GM18499 (cell line): ENCODE data around the gene GCH1.
"Not testable (repeated sequence)": the region's sequence is repeated elsewhere in the genome, so short reads cannot be mapped to it uniquely, and the experiment has no call there.

Experiments
- ATAC-seq: cut with Tn5 transposase; IDR thresholded peaks from one replicate; pipeline ENCODE4 v1.9.1; 2021; ENCODE audit warnings: moderate number of reproducible peaks; ENCODE audit not compliant: insufficient read depth, unreplicated experiment

Gene GCH1

DNA sequence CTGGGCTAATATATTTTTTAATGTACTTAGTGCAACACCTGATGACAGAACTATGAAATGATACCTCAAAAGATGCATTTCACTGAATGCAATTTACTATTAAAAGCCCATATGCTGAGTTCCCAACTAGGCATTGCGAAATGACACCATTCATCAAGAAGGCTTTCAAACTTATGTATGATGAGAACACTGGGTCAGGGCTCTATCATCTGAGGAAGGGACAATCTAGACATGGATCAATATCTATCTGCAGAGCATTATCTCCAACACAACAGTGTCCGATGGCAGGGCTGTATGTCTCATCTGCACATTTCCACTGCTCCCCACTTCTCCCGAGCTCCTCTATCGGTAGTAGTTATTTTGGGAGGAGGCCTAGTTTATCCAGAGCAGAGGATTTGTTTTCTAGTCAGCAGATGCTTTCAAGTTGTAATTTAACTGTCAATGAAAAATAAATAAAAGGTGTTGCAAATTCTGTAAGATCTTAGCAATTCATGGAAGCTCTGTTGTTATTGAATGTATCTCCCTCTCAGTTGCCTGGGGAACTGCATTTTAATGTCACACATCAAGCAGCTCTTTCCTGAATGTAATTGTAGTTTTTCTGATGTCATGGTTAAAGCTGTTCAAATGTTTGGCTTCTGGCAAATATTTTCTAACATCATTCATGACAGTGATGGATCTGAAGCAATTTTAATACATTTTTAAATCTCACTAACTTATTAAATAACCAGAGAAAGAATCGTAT lies 7.4 kb upstream of the GCH1 start:
- no peak for ATAC-seq

DNA sequence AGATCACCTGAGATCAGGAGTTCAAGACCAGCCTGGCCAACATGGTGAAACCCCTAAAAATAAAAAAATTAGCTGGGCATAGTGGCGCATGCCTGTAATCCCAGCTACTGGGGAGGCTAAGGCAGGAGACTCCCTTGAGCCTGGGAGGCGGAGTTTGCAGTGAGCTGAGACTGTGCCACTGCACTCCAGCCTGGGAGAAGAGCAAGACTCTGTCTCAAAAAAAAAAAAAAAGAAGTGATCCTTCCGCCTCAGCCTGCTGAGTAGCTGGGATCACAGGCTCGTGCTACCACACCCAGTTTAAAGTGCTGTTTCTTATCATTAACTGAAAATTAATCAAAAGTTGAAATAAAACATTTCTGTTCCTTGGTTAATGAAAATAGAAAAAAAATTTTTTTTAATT lies 6.3 kb upstream of the GCH1 start:
- ATAC-seq, result not testable (repeated sequence)

DNA sequence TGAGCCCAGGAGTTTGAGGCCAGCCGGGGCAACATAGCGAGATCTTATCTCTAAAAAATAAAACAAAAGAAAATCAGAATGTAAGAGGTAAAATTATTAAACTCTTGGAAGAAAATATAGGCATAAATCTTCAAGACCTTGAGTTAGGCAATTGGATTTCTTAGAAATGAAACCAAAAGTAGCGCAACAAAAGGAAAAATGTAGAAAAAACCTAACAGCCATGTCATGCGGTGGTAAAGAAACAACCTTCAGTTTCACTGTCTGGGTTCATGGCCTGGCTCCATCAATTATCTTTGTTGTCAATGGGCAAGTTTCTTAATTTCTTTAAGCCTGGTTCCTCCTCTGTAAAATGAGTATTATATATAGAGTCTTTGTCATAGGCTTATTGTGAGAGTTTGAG lies 5.6 kb upstream of the GCH1 start:
- no peak for ATAC-seq

DNA sequence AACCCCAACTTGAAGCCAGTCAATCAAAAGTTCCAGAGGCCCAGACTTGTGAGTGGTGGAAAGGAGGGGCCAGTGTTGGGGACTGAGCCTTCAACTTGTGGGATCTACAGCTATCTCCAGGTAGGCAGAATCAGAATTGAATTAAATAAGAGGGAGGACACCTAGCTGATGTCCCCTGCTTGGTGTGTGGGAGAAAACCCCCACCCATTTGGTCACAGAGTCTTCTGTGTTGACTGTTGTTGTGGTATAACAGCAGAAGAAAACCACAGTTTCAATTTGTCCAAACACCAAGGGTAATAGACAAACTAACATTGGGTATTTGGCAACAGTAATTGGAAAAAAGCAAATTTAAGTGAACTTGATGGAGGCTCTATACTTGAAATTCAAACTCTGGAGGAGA lies 3.4 kb upstream of the GCH1 start:
- no peak for ATAC-seq

DNA sequence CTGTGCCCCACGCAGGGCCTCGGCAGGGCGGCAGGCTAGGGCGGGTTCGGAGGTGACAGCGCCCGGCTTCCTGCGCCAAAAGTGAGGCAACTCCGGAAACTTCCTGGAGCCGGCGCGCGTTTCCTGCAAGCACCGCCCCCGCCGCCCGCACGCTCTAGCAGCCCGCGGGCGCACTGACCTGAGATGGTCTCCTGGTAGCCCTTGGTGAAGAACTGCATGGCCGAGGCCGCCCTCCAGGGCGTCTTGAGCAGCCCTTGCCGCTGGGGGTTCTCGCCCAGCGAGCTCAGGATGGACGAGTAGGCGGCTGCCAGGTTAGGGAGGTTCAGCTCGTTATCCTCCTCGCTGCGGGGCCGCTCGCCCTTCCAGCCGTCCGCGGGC lies 494 bp downstream of the GCH1 start:
- peak; percentile 25 for ATAC-seq

DNA sequence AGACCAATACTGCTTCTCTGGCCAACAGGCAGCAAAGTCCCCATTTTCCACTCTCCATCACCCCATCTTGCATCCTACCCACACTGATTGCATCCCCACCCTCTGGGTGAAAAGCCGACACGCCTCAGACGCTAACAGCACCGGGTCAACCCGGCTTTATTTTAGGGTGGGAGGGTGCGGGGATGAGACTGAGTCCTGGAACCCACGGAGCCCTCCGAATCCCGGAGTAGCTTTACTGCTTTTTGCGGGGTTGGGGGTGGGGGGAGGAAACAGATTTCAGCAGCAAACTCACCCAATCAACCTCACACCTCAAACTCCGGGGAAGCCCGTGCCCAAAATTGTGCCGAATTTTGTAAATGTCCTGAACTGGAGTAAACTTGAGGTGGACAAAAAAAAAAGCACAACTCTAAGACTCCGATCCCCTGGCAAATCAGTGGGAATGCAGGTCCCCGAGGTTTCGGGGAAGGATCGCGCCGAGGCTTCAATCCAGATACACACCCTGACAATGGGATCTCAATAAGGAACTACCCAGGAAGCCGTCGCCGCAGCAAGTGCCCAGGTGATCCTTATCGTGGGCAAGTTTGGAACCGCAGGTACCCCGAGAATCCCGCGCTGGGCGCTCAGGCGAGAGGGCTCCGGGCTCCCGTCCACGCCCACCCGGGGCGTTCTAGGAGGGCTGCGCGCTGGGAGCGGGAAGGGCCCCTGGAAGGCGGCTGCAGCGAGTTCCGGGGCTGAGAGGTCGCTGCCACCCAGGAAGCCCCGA lies 1.1 kb downstream of the GCH1 start:
- ATAC-seq, result no peak

DNA sequence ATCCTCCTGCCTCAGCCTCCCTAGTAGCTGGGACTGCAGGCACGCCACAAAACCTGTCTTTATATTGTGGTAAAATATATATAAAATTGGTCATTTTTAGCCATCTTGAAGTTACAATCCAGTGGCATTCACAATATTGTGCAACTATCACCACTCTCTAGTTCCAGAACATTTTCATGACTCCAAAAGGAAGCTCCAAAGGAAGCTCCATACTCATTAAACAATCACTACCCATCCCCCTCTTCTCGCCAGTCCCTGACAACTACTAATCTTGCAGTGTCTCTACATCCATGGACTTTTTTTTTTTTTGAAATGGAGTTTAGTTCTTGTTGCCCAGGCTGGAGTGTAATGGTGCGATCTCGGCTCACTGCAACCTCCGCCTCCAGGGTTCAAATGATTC lies 3.1 kb downstream of the GCH1 start:
- ATAC-seq, result no peak

DNA sequence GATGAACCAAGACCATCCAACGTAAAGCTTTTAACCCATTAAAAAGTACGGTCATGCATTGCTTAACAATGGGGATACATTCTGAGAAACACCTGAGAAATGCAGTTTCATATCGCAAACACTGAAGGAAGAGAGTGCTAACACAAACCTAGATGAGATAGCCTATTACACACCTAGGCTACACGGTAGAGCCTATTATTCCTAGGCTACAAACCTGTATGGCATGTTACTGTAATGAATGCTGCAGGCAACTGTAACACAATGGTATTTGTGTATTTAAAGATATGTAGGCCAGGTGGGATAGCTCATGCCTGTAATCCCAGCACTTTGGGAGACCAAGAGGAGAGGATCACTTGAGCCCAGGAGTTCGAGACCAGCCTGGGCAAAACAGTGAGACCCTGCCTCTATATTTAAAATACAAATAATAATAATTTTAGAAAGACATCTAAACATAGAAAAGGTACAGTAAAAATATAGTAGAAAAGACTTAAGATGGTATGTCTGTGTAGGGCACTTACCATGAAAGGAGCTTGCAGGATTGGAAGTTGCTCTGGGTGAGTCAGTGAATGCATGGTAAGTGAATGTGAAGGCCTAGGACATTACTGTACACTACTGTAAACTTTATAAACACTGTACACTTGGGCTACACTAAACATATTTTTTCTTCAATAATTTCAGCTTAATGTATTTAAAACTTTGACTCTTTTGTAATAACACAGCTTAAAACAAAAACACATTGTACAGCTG lies 4.6 kb downstream of the GCH1 start:
- ATAC-seq, result not testable (repeated sequence)

DNA sequence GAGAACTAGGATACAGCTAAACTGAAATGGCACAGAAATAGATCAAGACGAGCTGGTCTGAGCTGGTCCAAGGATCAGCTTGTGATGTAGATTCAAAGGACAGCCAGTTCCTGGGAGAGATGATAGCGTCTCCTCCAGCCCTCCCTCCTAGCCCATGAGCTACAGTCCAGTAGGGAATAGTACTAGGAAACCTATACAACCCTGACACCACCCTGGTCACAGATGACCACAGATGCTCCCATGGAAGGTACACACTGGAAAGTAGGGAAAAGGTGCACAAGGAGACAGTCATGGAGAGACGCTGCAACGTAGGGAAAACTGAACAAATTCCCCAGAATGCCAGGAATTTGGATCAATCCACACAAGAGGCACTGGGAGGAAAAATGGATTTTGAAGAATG lies 6.9 kb downstream of the GCH1 start:
- ATAC-seq, result no peak

DNA sequence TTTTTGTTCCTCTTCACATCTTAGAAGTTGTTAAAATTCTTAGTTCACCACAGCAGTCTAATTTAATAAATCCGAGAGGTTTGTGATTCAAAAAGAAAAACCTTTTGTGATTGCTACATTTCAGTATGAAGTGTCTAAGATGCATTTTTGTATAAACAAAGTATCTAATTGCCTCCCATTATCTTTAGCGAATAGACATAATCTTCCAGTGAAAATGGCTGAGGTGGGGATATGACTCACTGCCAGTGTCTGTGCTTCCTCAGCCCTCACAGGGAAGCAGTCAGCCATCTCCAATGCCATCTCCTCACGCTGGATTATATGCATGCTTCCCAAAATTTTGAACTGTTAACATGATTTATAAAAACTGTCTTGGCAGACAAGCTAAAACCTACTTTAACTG lies 7.6 kb downstream of the GCH1 start:
- ATAC-seq, result no peak

DNA sequence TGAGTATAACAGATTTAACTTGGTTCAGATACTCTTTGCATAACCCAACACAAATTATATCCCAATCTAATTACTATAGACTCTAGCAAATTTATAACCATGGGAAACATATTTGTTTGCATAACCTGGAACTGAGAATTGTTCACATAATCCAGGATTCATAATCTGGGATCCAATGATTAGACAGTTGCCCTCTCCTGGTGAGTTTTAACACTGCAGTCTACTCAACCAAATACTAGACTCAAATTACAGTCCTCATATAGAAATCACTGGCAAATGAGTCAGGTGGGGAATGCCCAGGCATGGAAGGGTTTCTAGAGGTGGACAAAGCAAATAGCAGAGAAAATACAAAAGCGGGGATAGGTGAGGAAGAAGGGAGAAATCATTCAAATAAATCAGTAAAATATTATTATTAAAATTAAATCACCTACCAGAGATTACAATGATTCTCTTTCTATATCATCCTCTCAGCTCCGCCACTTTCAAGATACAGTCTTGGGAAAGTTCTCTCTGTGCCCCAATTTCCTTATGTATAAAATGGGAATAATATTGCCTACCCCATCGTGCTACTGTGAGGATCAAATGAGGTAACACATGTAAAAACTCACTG lies 9.4 kb downstream of the GCH1 start:
- ATAC-seq, result no peak

DNA sequence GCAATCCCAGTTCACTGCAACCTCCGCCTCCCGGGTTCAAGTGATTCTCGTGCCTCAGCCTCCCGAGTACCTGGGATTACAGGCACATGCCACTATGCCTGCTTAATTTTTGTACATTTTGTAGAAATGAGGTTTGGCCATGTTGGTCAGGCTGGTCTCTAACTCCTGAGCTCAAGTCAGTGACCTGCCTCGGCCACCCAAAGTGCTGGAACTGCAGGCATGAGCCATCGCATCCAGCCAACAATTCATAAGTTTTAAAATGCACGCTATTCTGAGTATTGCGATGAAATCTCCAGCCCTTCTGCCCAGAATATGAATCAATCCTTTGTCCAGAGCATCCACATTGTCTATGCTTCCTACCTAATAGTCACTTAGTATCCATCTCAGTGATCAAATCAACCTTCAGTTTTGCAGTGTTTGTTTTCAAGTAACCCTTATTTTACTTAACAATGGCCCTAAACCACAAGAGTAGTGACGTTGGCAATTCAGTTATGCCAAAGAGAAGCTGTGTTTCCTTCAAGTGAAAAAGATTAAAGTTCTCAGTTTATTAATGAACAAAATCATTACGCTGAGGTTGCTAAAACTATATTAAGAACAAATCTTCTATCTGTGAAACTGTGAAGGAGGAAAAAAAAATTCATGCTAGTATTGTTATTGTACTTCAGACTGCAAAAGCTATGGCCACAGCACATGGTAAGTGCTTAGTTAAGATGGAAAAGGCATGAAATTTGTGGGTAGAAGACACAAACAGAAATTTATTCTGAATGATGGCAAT lies 11.0 kb downstream of the GCH1 start:
- ATAC-seq, result no peak

DNA sequence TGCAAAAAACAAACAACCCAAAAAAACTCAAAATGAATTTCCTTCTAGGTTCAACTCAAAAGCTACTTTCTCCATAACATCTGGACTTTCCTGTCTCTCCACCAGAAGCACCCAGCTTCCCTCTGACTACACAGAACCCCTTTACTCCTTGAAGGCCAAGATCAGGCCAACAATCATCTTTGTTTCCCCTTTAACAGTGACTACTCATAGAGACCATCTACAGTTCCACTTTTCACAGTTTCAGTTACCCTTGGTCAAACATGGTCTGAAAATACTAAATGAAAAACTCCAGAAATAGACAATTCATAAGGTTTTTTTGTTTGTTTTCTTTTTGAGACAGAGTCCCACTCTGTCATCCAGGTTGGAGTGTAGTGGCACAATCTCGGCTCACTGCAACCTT lies 11.8 kb downstream of the GCH1 start:
- peak; percentile 49 for ATAC-seq

DNA sequence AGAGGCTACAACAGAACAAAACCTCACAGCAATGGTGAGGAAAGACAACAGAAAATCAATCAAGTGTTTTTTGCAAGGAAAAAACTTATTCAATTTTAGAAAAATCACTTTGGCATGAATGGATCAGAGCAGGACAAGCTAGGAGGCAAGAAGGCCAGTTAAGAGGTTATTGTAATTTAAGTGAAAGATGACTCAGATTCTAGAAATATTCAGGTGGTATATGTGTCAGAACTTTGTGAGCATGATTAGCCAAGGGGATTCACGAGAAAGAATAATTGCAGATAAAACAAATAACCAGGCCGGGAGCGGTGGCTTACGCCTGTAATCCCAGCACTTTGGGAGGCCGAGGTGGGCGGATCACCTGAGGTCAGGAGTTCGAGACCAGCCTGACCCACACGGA lies 12.7 kb downstream of the GCH1 start:
- no peak for ATAC-seq

DNA sequence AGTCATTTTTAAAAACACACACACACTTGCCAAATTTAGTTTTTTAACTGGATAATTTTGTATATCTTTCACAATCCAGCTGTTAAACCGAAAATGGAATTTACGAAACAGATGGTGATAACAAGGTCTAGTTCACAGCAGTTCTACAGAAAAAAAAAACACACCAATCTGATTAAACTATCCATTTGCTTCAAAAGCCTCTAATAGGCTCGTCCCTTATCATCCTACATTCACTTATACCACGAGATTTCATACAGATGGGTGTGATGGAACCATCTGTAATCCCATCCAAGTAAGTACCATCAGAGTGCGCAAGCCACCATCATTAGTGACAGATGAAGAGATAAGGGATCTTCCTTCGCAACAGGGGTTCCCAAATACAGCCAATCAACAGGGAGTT lies 20.1 kb downstream of the GCH1 start:
- no peak for ATAC-seq

DNA sequence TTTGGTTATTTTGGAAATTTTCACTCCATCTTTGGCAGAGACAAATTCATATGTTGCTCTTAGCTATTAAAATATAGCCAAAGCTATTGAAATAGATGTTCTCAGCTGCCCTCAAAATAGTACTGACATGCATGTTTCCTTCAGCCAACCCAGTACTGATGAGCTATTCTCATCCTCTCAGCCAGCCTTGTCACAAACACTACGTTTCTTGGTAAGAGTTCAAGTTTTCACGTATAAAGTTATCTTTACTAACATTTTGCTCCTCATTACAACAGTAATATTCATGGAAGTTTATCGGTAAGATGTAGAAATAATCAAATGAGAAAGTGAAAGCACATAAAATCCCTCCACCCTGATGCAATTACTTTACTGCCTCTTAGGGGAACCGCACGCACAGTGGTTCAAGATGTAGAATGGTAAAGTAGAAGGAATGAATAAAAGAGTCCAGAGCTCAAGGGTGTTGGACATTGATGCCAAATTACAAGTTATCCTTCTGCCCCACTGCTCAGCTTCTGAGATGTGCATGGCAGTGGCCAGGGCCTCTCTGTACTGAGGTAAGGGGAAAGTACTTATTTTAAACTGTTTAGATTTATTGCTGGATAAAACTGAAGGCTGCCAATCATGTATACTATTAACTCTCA lies 20.7 kb downstream of the GCH1 start:
- ATAC-seq, result peak; percentile 28

DNA sequence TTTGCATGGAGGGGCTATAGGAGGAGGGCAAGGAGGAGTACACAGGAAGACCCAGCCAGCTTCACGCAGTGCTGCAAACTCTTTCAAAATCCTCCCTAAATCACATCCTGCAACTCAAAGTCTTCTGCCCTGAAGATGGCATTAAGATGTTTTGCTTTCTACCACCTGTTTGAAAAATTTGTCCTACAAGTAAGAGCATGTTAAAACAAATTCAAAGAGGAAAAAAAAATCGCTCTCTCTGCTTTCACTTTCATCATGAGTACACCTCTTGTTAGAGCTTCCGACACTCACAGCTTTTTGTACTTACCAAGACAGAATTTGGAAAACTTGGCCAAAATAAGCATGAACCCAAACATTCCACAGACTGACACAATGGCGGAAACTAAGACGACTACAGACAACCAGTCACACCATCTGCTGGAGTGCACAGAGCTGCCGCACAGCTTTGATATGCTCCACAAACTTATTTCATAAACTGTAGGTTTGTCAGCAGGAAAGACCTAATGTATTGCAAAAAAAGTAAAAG lies 21.3 kb downstream of the GCH1 start:
- ATAC-seq, result peak; percentile 49

DNA sequence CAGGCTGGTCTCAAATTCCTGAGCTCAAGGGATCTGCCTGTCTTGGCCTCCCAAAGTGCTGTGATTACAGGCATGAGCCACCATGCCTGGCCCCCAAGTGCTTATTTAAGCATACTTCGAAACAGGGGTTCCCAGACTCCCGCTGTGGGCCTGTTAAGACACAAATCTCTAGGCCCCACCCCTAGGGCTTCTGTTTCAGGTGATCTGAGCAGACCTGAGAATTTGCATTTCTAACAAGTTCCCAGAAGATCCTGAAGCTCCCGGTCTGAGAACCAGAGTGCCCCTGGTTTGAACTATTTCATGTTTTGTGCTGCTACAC lies 25.0 kb downstream of the GCH1 start:
- ATAC-seq, result no peak

DNA sequence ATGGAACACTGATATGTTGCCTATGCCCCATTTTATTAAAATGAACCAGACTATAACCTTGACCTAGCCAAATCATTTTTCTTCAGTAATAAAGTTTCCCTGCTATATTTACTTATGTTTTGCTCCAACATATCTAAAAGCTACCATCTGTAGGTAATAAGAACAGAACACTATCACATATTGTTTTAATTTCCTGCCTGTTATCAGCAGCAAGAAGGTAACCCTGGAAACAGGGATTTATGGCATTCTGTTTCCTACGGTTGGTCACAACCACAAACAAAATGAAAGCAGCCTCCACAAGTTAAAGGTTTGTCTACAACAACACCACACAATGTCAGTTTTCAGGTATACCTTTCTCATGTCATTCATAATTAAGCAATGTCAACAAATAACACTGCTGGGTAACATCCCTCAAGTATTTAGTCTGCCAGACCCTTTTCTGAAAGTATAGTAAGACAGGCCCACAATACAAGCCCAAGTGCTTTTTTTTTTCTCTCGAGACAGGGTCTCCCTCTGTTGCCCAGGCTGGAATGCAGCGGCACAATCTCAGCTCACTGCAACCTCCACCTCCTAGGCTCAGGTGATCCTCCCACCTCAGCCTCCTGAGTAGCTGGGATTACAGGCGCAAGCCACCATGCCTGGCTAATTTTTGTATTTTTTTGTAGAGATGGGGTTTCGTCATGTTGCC lies 25.5 kb downstream of the GCH1 start:
- ATAC-seq, result no peak
